DOHH2 (cell line): ENCODE results near the gene TF.
"Not testable (repeated sequence)": the region's sequence is repeated elsewhere in the genome, so short reads cannot be mapped to it uniquely, and the experiment has no call there.

Source experiments
- H3F3A ChIP-seq: fragments of 200-600 bp; sonication (generic), shearing (Covaris generic); 2 replicates; pipeline ENCODE4 v1.6.0; 2016; ENCODE audit warnings: antibody characterized with exemption, mild to moderate bottlenecking; ENCODE audit not compliant: control insufficient read depth, insufficient read depth
- H3K27ac ChIP-seq: fragments of 200-600 bp; sonication (generic); 2 replicates; pipeline ENCODE4 v1.5.1; 2014; ENCODE audit warnings: low read depth, mild to moderate bottlenecking, low read length, moderate library complexity
- H3K27me3 ChIP-seq: fragments of 200-600 bp; sonication (generic); 2 replicates; pipeline ENCODE4 v1.6.1; 2014; ENCODE audit warnings: mild to moderate bottlenecking, low read length, mixed read lengths; ENCODE audit not compliant: control insufficient read depth
- H3K36me3 ChIP-seq: fragments of 200-600 bp; sonication (generic); 2 replicates; pipeline ENCODE4 v1.6.1; 2014; ENCODE audit warnings: mild to moderate bottlenecking, low read length, moderate library complexity, mixed read lengths; ENCODE audit not compliant: control insufficient read depth
- H3K4me1 ChIP-seq: fragments of 200-600 bp; sonication (generic); 2 replicates; pipeline ENCODE4 v1.6.1; 2014; ENCODE audit warnings: mild to moderate bottlenecking, low read length, mixed read lengths; ENCODE audit not compliant: control insufficient read depth
- H3K4me2 ChIP-seq: fragments of 200-600 bp; sonication (generic); 2 replicates; pipeline ENCODE4 v1.6.0; 2014; ENCODE audit warnings: mild to moderate bottlenecking, low read length, moderate library complexity
- H3K4me3 ChIP-seq: fragments of 200-600 bp; sonication (generic); 2 replicates; pipeline ENCODE4 v1.5.1; 2014; ENCODE audit warnings: mild to moderate bottlenecking, low read length, mixed read lengths
- H3K79me2 ChIP-seq: fragments of 200-600 bp; sonication (generic); 2 replicates; pipeline ENCODE4 v1.6.1; 2014; ENCODE audit warnings: mild to moderate bottlenecking, low read length, mixed read lengths; ENCODE audit not compliant: control insufficient read depth
- H3K9me2 ChIP-seq: fragments of 200-600 bp; sonication (generic); replicated peaks from 2 replicates; pipeline ENCODE4 v1.6.1; 2014; ENCODE audit warnings: mild to moderate bottlenecking, low read length, mixed read lengths; ENCODE audit not compliant: control insufficient read depth
- H3K9me3 ChIP-seq: fragments of 200-600 bp; sonication (generic); 2 replicates; pipeline ENCODE4 v1.6.1; 2014; ENCODE audit warnings: antibody characterized with exemption, low read length, mixed read lengths; ENCODE audit not compliant: control insufficient read depth, insufficient read depth
- H4K20me1 ChIP-seq: fragments of 200-600 bp; sonication (generic); 2 replicates; pipeline ENCODE4 v1.6.0; 2014; ENCODE audit warnings: low read depth, mild to moderate bottlenecking, antibody characterized with exemption, low read length, moderate library complexity; ENCODE audit not compliant: control insufficient read depth, insufficient read depth
- CTCF ChIP-seq: fragments of 200-600 bp; sonication (generic); IDR thresholded peaks from one replicate; pipeline ENCODE4 v1.5.1; 2014; ENCODE audit warnings: antibody characterized with exemption, mild to moderate bottlenecking, low read depth, low read length; ENCODE audit not compliant: poor library complexity, severe bottlenecking
- EZH2phosphoT487 ChIP-seq: fragments of 200-600 bp; sonication (generic); IDR thresholded peaks from 2 replicates; pipeline ENCODE4 v1.6.1; 2017; ENCODE audit warnings: borderline replicate concordance, mild to moderate bottlenecking, antibody characterized with exemption, low read length, moderate library complexity, mixed read lengths

The TF gene

GRCh38 chr3:133776794-133777438 is 30.7 kb downstream of the TF start:
- no peaks in the 10 kb centered on the region for H4K20me1 ChIP-seq
- H3K79me2 ChIP-seq, result no peaks in the 10 kb centered on the region
- no peaks in the 10 kb centered on the region for H3K9me3 ChIP-seq
- 0 out of 2 replicates have a peak, but pooled peaks cover 5% of the 10 kb centered on the region for H3K27me3 ChIP-seq
- H3K36me3 ChIP-seq, result no peaks in the 10 kb centered on the region
- no peaks in the 10 kb centered on the region for H3F3A ChIP-seq
- no peak overlapping the region for H3K27ac ChIP-seq
- no peak overlapping the region for H3K4me3 ChIP-seq
- H3K9me2 ChIP-seq, result no peaks in the 10 kb centered on the region
- no peak overlapping the region for H3K4me2 ChIP-seq
- no peaks in the 10 kb centered on the region for H3K4me1 ChIP-seq
- TF ChIP-seq EZH2phosphoT487 (no peak), CTCF (no peak)

- H3K36me3 ChIP-seq, result no peaks in the 10 kb centered on the region
- H3K79me2 ChIP-seq, result no peaks in the 10 kb centered on the region
- H3K9me3 ChIP-seq, result no peaks in the 10 kb centered on the region
- H3K4me1 ChIP-seq, result no peaks in the 10 kb centered on the region
- H3K27me3 ChIP-seq, result 0 out of 2 replicates have a peak, but pooled peaks cover 5% of the 10 kb centered on the region
- H3K4me3 ChIP-seq, result no peak overlapping the region
- no peaks in the 10 kb centered on the region for H3K9me2 ChIP-seq
- no peak for TF ChIP-seq CTCF
- TF ChIP-seq EZH2phosphoT487, result no peak
- H3F3A ChIP-seq, result no peaks in the 10 kb centered on the region
- no peak overlapping the region for H3K27ac ChIP-seq
- no peak overlapping the region for H3K4me2 ChIP-seq
- H4K20me1 ChIP-seq, result no peaks in the 10 kb centered on the region
Observed at GRCh38 chr3:133777807-133778568, 31.8 kb downstream of the TF start.

- no peaks in the 10 kb centered on the region for H3K4me1 ChIP-seq
- no peak overlapping the region for H3K4me3 ChIP-seq
- no peaks in the 10 kb centered on the region for H3K79me2 ChIP-seq
- H3K9me3 ChIP-seq, result no peaks in the 10 kb centered on the region
- H3K9me2 ChIP-seq, result no peaks in the 10 kb centered on the region
- TF ChIP-seq CTCF (no peak), EZH2phosphoT487 (no peak)
- 0 out of 2 replicates have a peak, but pooled peaks cover 5% of the 10 kb centered on the region for H3K27me3 ChIP-seq
- H3K4me2 ChIP-seq, result no peak overlapping the region
- H3K27ac ChIP-seq, result no peak overlapping the region
- H3K36me3 ChIP-seq, result no peaks in the 10 kb centered on the region
- no peaks in the 10 kb centered on the region for H3F3A ChIP-seq
- no peaks in the 10 kb centered on the region for H4K20me1 ChIP-seq
Observed at GRCh38 chr3:133779626-133780203, 33.5 kb downstream of the TF start.

GRCh38 chr3:133780756-133781155 is 34.6 kb downstream of the TF start:
- not testable (repeated sequence) for H4K20me1 ChIP-seq, H3K4me3 ChIP-seq, H3K36me3 ChIP-seq, H3K9me2 ChIP-seq, H3K27ac ChIP-seq, H3K27me3 ChIP-seq, H3F3A ChIP-seq, H3K79me2 ChIP-seq, H3K4me1 ChIP-seq, H3K4me2 ChIP-seq, H3K9me3 ChIP-seq
